ENCODE measurements around the gene USP54.
"Not testable (repeated sequence)": the region's sequence is repeated elsewhere in the genome, so short reads cannot be mapped to it uniquely, and the experiment has no call there.

Gene USP54

GRCh38 chr10:73586583-73586984 lies 4.6 kb downstream of the USP54 start:
- H3K4me1 ChIP-seq (ENCODE audit: insufficient read depth, low read length) = peaks cover 23% of the 10 kb centered on the region
- no peak overlapping the region for H3K4me3 ChIP-seq (ENCODE audit: low read length)
- 0 out of 2 replicates have a peak, but pooled peaks cover 3% of the 10 kb centered on the region for H3K9me3 ChIP-seq (ENCODE audit: insufficient read depth, low read depth, low read length)
- no peak overlapping the region for H3K27ac ChIP-seq (ENCODE audit: low read length)
- no peak overlapping the region for H3K9ac ChIP-seq (ENCODE audit: low read depth, low read length)
- no peaks in the 10 kb centered on the region for H3K36me3 ChIP-seq (ENCODE audit: insufficient read depth, low read depth, low read length)
- no peaks in the 10 kb centered on the region for H3K27me3 ChIP-seq (ENCODE audit: insufficient read depth, low read length)

- no peak overlapping the region for H3K9ac ChIP-seq (ENCODE audit: low read depth, low read length)
- no peaks in the 10 kb centered on the region for H3K36me3 ChIP-seq (ENCODE audit: insufficient read depth, low read depth, low read length)
- H3K4me1 ChIP-seq (ENCODE audit: insufficient read depth, low read length) = peaks cover 14% of the 10 kb centered on the region
- H3K4me3 ChIP-seq (ENCODE audit: low read length) = no peak overlapping the region
- 0 out of 2 replicates have a peak, but pooled peaks cover 3% of the 10 kb centered on the region for H3K9me3 ChIP-seq (ENCODE audit: insufficient read depth, low read depth, low read length)
- H3K27ac ChIP-seq (ENCODE audit: low read length) = no peak overlapping the region
- H3K27me3 ChIP-seq (ENCODE audit: insufficient read depth, low read length) = no peaks in the 10 kb centered on the region
Measured at GRCh38 chr10:73585327-73585726, 5.8 kb downstream of the USP54 start.

GRCh38 chr10:73584737-73585136 lies 6.4 kb downstream of the USP54 start:
- H3K4me3 ChIP-seq (ENCODE audit: low read length) = no peak overlapping the region
- H3K4me1 ChIP-seq (ENCODE audit: insufficient read depth, low read length) = peaks cover 8% of the 10 kb centered on the region; the same call in 1 of the 2 replicates
- H3K9ac ChIP-seq (ENCODE audit: low read depth, low read length) = no peak overlapping the region
- H3K36me3 ChIP-seq (ENCODE audit: insufficient read depth, low read depth, low read length) = no peaks in the 10 kb centered on the region; the same call in 1 of the 2 replicates
- H3K27ac ChIP-seq (ENCODE audit: low read length) = no peak overlapping the region
- H3K27me3 ChIP-seq (ENCODE audit: insufficient read depth, low read length) = no peaks in the 10 kb centered on the region
- H3K9me3 ChIP-seq (ENCODE audit: insufficient read depth, low read depth, low read length) = 0 out of 2 replicates have a peak, but pooled peaks cover 3% of the 10 kb centered on the region

GRCh38 chr10:73581918-73582317 lies 9.2 kb downstream of the USP54 start:
- H3K9me3 ChIP-seq (ENCODE audit: insufficient read depth, low read depth, low read length) = 0 out of 2 replicates have a peak, but pooled peaks cover 3% of the 10 kb centered on the region
- no peak overlapping the region for H3K4me3 ChIP-seq (ENCODE audit: low read length)
- no peaks in the 10 kb centered on the region for H3K27me3 ChIP-seq (ENCODE audit: insufficient read depth, low read length)
- no peak overlapping the region for H3K27ac ChIP-seq (ENCODE audit: low read length)
- no peaks in the 10 kb centered on the region for H3K4me1 ChIP-seq (ENCODE audit: insufficient read depth, low read length)
- no peaks in the 10 kb centered on the region; the same call in 1 of the 2 replicates for H3K36me3 ChIP-seq (ENCODE audit: insufficient read depth, low read depth, low read length)
- H3K9ac ChIP-seq (ENCODE audit: low read depth, low read length) = no peak overlapping the region

- not testable (repeated sequence) for H3K27ac ChIP-seq (ENCODE audit: low read length); H3K4me3 ChIP-seq (ENCODE audit: low read length); H3K27me3 ChIP-seq (ENCODE audit: insufficient read depth, low read length); H3K9ac ChIP-seq (ENCODE audit: low read depth, low read length); H3K4me1 ChIP-seq (ENCODE audit: insufficient read depth, low read length); H3K9me3 ChIP-seq (ENCODE audit: insufficient read depth, low read depth, low read length)
- peaks cover 12% of the 10 kb centered on the region; the same call in 1 of the 2 replicates for H3K36me3 ChIP-seq (ENCODE audit: insufficient read depth, low read depth, low read length)
Measured at GRCh38 chr10:73578927-73579326, 12.2 kb downstream of the USP54 start.

- H3K9ac ChIP-seq (ENCODE audit: low read depth, low read length) = no peak overlapping the region
- no peak overlapping the region for H3K27ac ChIP-seq (ENCODE audit: low read length)
- peaks cover 15% of the 10 kb centered on the region; the same call in 1 of the 2 replicates for H3K36me3 ChIP-seq (ENCODE audit: insufficient read depth, low read depth, low read length)
- H3K4me1 ChIP-seq (ENCODE audit: insufficient read depth, low read length) = no peaks in the 10 kb centered on the region
- no peak overlapping the region for H3K4me3 ChIP-seq (ENCODE audit: low read length)
- H3K27me3 ChIP-seq (ENCODE audit: insufficient read depth, low read length) = no peaks in the 10 kb centered on the region
- H3K9me3 ChIP-seq (ENCODE audit: insufficient read depth, low read depth, low read length) = no peaks in the 10 kb centered on the region
Measured at GRCh38 chr10:73577788-73578187, 13.4 kb downstream of the USP54 start.

- H3K9ac ChIP-seq (ENCODE audit: low read depth, low read length) = no peak overlapping the region
- peaks cover 22% of the 10 kb centered on the region; the same call in 1 of the 2 replicates for H3K36me3 ChIP-seq (ENCODE audit: insufficient read depth, low read depth, low read length)
- H3K27me3 ChIP-seq (ENCODE audit: insufficient read depth, low read length) = no peaks in the 10 kb centered on the region
- no peaks in the 10 kb centered on the region for H3K4me1 ChIP-seq (ENCODE audit: insufficient read depth, low read length)
- H3K9me3 ChIP-seq (ENCODE audit: insufficient read depth, low read depth, low read length) = no peaks in the 10 kb centered on the region
- no peak overlapping the region for H3K4me3 ChIP-seq (ENCODE audit: low read length)
- H3K27ac ChIP-seq (ENCODE audit: low read length) = no peak overlapping the region
Measured at GRCh38 chr10:73576890-73577591, 14.1 kb downstream of the USP54 start.

- H3K9me3 ChIP-seq (ENCODE audit: insufficient read depth, low read depth, low read length) = no peaks in the 10 kb centered on the region
- no peak overlapping the region for H3K4me3 ChIP-seq (ENCODE audit: low read length)
- no peaks in the 10 kb centered on the region for H3K27me3 ChIP-seq (ENCODE audit: insufficient read depth, low read length)
- no peak overlapping the region for H3K27ac ChIP-seq (ENCODE audit: low read length)
- peaks cover 27% of the 10 kb centered on the region; the same call in 1 of the 2 replicates for H3K36me3 ChIP-seq (ENCODE audit: insufficient read depth, low read depth, low read length)
- no peak overlapping the region for H3K9ac ChIP-seq (ENCODE audit: low read depth, low read length)
- H3K4me1 ChIP-seq (ENCODE audit: insufficient read depth, low read length) = no peaks in the 10 kb centered on the region
Measured at GRCh38 chr10:73576178-73576889, 14.8 kb downstream of the USP54 start.

GRCh38 chr10:73567025-73567424 lies 24.1 kb downstream of the USP54 start:
- not testable (repeated sequence) for H3K4me1 ChIP-seq (ENCODE audit: insufficient read depth, low read length); H3K4me3 ChIP-seq (ENCODE audit: low read length); H3K27ac ChIP-seq (ENCODE audit: low read length); H3K9me3 ChIP-seq (ENCODE audit: insufficient read depth, low read depth, low read length); H3K9ac ChIP-seq (ENCODE audit: low read depth, low read length); H3K27me3 ChIP-seq (ENCODE audit: insufficient read depth, low read length)
- H3K36me3 ChIP-seq (ENCODE audit: insufficient read depth, low read depth, low read length) = peaks cover 32% of the 10 kb centered on the region

- H3K4me1 ChIP-seq (ENCODE audit: insufficient read depth, low read length) = no peaks in the 10 kb centered on the region
- H3K27ac ChIP-seq (ENCODE audit: low read length) = no peak overlapping the region
- H3K36me3 ChIP-seq (ENCODE audit: insufficient read depth, low read depth, low read length) = peaks cover 11% of the 10 kb centered on the region; the same call in 1 of the 2 replicates
- no peaks in the 10 kb centered on the region for H3K27me3 ChIP-seq (ENCODE audit: insufficient read depth, low read length)
- no peak overlapping the region for H3K4me3 ChIP-seq (ENCODE audit: low read length)
- H3K9ac ChIP-seq (ENCODE audit: low read depth, low read length) = no peak overlapping the region
- no peaks in the 10 kb centered on the region for H3K9me3 ChIP-seq (ENCODE audit: insufficient read depth, low read depth, low read length)
Measured at GRCh38 chr10:73561192-73561591, 29.9 kb downstream of the USP54 start.

GRCh38 chr10:73559590-73559989 lies 31.6 kb downstream of the USP54 start:
- Histone ChIP-seq H3K4me1 (ENCODE audit: insufficient read depth, low read length) (no peaks in the 10 kb centered on the region), H3K4me3 (ENCODE audit: low read length) (no peak overlapping the region), H3K36me3 (ENCODE audit: insufficient read depth, low read depth, low read length) (peaks cover 11% of the 10 kb centered on the region; the same call in 1 of the 2 replicates), H3K9ac (ENCODE audit: low read depth, low read length) (no peak overlapping the region), H3K27ac (ENCODE audit: low read length) (no peak overlapping the region), H3K9me3 (ENCODE audit: insufficient read depth, low read depth, low read length) (no peaks in the 10 kb centered on the region), H3K27me3 (ENCODE audit: insufficient read depth, low read length) (no peaks in the 10 kb centered on the region)

- Histone ChIP-seq H3K36me3 (ENCODE audit: insufficient read depth, low read depth, low read length) (peaks cover 10% of the 10 kb centered on the region; the same call in 1 of the 2 replicates), H3K9ac (ENCODE audit: low read depth, low read length) (no peak overlapping the region), H3K27me3 (ENCODE audit: insufficient read depth, low read length) (no peaks in the 10 kb centered on the region), H3K9me3 (ENCODE audit: insufficient read depth, low read depth, low read length) (no peaks in the 10 kb centered on the region), H3K27ac (ENCODE audit: low read length) (no peak overlapping the region), H3K4me3 (ENCODE audit: low read length) (no peak overlapping the region), H3K4me1 (ENCODE audit: insufficient read depth, low read length) (no peaks in the 10 kb centered on the region)
Measured at GRCh38 chr10:73556855-73557254, 34.3 kb downstream of the USP54 start.
